ENCODE data around the gene CIC.

- TF ChIP-seq POLR2A (IDR thresholded peaks at IDR 0.05) (no peak), CTCF (IDR thresholded peaks at IDR 0.05) (no peak)
Observed at GRCh38 chr19:42272535-42272897, 3.5 kb downstream of the CIC start.

All from tibial nerve (tissue), 3 donors.